Measurements from ENCODE around the gene DRC3.
"Not testable (repeated sequence)": the region's sequence is repeated elsewhere in the genome, so short reads cannot be mapped to it uniquely, and the experiment has no call there.

The DRC3 gene

DNA sequence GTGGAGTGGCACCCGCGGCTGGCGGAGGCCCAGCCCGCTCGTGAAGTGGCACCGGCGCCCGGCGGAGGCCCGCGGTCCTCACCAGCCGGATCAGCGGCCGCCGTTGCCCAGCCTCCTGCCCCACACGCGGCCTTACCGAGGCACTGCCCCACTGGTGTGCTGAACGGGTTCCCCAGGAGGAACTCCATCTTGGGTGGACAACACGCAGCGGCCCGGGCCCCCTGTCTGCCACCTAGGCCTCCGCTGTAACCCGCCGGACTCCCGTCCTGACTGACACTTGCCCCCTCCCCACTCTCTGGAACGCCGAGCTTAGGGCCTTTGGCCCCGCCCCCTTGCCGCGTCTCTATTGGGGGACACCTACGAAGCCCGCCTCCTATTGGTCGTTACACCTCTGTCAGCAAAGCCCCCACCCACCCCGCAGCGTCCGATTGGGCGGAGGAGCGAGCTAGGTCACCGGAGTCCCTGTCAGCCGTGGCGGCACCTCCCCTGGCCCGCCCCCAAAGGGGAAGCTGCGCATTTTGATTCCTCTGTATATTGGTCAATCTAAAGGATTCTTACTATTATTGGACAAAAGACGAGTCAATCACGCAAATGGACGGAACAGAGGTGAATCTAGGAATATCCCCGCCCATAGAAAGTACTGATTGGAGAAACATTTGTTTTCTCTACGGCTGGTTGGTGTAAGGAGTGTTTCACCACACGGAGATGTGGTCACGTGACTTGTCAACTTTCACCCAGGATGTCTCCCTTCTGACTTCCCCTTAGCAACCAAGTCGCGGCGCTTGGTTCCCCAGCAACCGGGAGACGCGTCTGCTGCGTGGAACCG, at the start of gene DRC3, which contains the start of gene TOM1L2:
Gene DRC3, plus strand, starts transcription at position 737 of the 826 bp plus-strand sequence. CDS start 4,737 bp downstream, outside the sequence.
Gene TOM1L2, minus strand, starts transcription at position 275 of the 826 bp plus-strand sequence. Its CDS starts 87 bp downstream, at position 188.
- FAIRE-seq: peak; percentile 99

DNA sequence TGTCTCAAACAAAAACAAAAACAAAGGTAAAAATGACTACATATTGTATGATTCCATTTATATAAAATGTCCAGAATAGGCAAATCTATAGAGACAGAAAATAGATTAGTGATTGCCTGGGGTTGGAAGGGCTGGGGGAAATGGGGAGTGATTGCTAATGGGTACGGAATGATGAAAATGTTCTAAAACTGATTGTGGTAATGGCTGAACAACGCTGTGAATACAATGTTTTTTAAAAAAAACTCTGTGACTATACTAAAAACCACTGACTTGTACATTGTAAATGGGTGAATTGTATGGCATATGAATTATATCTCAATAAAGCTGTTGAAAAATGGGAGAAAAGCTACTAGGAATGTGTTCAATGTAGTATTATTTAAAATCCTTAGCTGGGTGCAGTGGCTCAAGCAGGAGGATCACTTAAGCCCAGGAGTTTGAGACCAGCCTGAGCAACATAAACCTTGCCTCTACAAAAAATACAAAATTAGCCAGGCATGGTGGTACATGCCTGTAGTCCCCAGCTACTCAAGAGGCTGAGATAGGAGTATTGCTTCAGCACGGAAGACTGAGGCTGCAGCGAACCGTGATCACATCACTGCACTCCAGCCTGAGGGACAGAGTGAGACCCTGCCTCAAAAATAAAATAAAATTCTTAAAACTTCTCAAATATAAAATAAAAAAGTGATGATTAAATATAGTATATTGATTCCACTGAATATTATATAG, 48.4 kb upstream of the DRC3 start:
- FAIRE-seq: no peak

DNA sequence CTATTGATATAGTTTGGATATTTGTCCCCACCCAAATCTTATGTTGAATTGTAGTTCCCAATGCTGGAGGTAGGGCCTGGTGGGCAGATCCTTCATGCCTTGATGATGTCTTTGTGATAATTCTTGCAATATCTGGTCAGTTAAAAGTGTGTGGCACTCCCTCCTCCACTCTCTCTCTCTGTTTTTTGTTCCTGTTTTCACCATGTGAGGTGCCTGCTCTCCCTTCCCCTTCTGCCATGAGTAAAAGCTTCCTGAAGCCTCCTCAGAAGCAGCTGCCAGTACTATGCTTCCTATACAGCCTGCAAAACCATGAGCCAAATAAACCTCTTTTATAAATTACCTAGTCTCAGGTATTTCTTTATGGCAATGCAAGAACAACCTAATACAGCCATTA, 47.8 kb upstream of the DRC3 start:
- FAIRE-seq: no peak

DNA sequence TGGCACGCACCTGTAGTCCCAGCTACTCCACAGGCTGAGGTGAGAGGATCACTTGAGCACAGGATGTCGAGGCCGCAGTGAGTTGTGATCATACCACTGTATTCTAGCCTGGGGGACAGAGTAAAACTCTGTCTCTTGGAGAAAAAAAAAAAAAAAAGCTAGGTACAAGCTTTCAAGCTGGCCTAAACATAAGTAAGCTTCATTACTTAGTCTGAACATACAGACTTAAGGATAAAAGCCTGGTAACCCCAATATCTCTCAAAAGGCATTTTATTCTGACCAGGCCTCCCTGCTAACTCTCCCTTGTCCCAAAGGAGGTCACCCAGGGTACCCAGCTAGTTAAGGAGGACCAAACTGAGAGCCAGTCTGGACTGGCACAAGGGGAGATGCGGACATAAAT, 46.6 kb upstream of the DRC3 start:
- FAIRE-seq: no peak

DNA sequence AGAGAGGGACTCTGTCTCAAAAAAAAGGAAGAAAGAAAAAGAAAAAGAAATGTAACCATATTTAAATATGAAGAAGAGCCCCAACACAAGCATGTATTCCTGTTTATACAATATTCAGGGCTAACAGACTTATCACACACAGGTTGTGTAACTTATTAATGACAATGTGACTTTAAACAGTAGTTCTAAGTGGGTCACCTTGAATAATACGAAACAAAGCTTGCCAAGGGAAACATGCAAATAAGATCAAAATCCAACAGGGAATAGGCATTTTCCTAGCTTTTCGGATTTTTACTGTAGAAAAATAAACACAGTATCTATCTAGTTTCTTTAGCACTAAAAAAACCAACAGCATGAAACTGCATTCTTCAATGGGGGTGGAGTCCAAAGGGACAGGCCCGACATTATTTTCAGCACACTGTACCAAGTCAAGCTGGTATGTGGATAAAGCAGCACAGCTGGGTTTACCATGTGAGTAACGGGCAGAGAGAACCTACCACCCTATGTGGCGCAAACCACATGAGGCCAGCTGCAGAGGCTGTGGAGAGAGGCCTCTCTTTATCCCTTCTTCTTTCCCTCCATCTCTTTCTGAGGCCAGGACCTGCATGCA, 45.7 kb upstream of the DRC3 start:
- no peak for FAIRE-seq

- no peak for FAIRE-seq
These were observed 44.0 kb upstream of the DRC3 start for GRCh38 chr17:17928398-17929287.

GRCh38 chr17:17929655-17930380, 42.8 kb upstream of the DRC3 start:
- no peak for FAIRE-seq

DNA sequence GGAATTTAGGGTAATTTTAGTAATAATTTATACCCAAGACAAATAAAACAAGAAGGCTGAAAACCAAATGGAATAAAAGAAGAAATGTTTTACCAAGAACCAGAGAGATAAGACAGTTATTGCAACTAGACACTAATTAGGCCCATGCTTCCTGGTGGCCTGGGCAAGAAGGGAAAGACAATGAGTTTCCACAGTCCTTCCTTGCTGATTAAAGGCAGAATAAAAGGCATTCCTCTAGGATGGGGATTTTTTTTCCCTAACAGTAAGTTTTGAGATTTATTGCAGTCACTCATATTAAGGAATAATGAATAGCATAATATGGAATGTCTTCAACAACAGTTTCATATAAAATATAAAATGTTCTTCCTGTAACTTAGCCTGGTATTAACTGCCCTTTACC, 42.0 kb upstream of the DRC3 start:
- FAIRE-seq: no peak

- FAIRE-seq: no peak
These were observed 41.5 kb upstream of the DRC3 start for GRCh38 chr17:17931159-17931558.

DNA sequence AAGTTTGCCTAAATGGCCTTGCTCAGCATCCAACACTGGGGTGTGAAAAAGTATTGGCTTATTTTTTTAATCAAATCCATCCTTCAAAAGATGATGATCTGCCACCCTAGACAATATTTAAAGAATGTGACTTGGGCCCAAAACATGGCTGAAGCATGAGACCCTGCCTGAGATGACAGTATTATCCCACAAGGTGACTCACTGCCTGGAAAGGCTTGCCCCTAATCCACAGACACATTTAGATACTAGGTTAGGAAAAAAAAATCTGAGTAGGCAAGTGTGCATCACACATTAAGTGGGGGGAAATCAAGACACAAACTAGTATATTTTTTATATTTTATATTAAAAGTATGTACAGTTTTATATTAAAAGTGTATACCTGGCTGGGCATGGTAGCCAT, 38.9 kb upstream of the DRC3 start:
- FAIRE-seq: no peak

DNA sequence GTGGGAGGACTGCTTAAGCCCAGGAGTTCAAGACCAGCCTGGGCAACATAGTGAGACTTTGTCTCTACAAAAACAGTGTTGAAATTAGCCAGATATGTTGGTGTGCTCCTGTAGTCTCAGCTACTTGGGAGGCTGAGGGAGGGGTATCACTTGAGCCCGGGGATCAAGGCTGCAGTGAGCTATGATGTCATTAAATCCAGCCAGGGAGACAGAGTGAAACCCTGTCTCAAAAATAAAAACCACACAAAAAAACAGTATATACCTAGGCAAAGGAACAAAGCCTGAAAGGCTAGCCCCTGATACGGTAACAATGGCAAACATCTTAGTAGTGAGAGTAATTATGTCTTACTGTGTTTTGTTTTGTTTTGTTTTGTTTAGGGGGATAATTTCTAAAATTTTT, 38.4 kb upstream of the DRC3 start:
- no peak for FAIRE-seq

- FAIRE-seq: no peak
These were observed 37.9 kb upstream of the DRC3 start for GRCh38 chr17:17934806-17935205.

- no peak for FAIRE-seq
These were observed 37.1 kb upstream of the DRC3 start for GRCh38 chr17:17935321-17936271.

- FAIRE-seq: no peak
These were observed 35.3 kb upstream of the DRC3 start for GRCh38 chr17:17937201-17937853.

DNA sequence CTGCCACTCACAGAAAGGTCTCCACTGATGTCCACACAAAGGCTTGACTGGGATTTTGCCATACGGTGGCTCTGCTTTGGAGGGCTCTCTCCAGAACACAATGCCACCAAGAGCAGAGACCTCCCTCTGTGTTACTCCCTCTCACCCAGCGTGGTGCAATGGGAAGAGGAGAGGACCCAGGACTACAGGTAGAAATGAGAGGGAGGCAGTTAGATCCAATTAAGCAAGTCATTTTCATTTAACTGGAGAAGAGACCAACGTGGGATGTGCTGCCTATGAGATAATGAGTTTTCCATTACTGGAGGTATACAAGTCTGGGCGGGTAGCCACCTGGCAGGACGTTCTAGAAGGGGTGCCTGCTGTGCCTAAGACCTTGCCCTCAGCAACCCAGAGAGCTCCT, 34.7 kb upstream of the DRC3 start:
- FAIRE-seq: no peak

- FAIRE-seq: no peak
These were observed 34.1 kb upstream of the DRC3 start for GRCh38 chr17:17938388-17939107.

GRCh38 chr17:17939941-17940340, 32.7 kb upstream of the DRC3 start:
- not testable (repeated sequence) for FAIRE-seq

- no peak for FAIRE-seq
These were observed 32.2 kb upstream of the DRC3 start for GRCh38 chr17:17940441-17940911.

DNA sequence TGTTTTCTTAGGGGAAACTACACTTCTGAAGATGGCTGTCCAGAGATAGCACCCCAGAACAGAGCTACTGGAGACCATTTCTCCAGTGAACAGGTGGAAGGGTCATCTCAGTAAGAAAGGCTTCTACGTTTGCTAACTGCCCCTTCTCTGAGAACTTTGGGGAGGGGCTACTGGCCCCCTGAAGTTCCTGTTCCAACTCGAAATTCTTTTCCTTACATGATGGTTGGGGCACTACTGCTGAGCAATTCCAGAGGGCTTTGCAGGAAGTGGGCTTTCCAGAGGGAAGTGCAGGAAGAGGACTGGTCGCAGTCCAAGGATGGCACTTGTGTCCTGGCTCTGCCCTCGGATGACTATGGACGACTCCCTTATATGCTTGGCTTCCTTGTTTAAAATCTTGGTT, 31.6 kb upstream of the DRC3 start:
- no peak for FAIRE-seq
